Measurements from ENCODE around the gene C5orf15.

DNA sequence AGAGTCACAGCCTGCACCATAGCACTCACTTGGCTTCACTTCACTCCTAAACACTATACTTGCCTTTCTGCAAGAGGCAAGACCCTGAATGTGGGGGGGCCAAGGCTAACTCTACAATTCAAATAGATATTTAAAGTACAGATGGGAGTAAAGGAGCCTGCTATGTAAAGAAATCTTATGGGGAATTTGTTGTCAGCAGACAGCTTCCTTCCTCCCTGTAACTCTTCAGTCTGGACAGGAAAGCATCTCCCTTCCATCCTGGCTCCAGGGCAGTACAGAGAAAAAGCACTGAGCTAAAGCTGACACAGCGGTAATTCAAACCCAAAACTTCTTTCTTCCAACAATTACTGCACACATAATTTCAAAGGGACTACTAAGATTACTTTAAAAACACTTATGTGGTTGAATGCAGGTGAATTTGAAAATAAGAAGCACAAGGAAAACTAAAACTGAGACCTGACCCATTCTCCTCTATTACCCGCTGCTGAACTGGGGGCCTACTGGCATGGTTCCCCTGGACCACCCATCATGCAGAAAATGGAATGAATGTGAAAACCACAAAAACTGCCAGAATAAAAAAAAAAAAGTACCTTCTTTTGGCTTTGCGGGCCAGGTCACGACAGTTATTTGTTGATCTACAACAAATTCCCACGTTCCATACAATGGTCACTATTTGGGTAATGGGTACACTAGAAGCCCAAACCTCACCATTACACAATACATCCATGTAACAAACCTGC is 22.9 kb upstream of the C5orf15 start:
- TF ChIP-seq CTCF (conservative IDR thresholded peaks at IDR 0.05; ENCODE audit: low read depth, low read length) (no peak), EZH2phosphoT487 (IDR thresholded peaks at IDR 0.05; ENCODE audit: borderline replicate concordance, low read length) (no peak)
